GM18499 (cell line): ENCODE measurements around the gene ZG16B.

ENCODE experiments used
- ATAC-seq: cut with Tn5 transposase; IDR thresholded peaks from one replicate; pipeline ENCODE4 v1.9.1; 2021; ENCODE audit warnings: moderate number of reproducible peaks; ENCODE audit not compliant: insufficient read depth, unreplicated experiment

Gene ZG16B

GRCh38 chr16:2841606-2842339, 11.7 kb downstream of the ZG16B start:
- no peak for ATAC-seq

DNA sequence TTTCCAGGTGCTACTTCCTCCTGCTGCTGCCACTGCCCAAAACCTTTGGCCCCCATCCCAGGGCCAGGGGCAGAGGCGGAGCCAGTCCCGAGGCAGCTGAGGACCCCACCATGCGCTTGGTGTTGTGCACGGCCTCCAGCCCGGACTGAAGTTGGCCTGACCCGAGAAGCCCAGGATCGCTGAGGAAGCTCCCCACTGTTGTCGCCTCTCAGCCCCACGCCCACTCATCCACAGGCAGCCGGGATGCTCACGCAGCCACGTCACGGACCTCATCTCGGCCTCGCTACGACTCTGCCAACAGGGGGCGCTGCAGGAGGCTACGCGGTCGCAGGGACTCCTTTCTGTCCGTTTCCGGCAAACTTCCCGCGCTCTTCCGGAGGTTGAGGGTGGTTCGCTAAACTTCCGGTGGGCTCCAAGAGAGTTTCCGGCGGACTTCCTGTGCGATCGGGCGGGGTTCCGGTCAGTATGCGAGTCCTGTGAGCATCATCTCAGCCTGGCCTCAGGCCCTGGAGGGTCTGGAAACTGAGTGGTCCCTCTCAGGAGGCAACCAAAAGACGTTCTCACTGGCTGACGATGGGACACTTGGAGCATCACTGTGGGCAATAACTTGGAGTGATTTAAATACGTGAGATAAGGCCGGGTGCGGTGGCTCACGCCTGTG, 12.4 kb downstream of the ZG16B start:
- ATAC-seq: no peak

DNA sequence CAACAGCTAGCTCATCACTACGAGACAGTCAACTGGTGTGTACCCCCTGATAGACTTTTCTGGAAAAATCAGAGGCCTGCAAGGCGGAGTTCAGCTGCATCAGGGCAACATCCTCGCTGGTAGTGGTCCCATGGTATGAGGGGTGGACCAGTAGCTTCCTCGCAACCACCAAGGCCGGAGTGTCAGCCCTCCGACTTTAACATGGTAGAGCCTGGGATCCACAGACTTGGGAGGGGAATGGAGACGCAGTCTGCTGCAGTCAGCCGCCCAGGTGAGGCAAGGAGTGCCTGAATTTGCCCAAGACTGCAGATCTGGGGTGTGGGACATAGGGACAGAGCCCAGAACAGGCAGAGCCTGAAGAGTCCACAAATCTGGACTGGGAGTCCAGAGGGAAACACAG, 13.4 kb downstream of the ZG16B start:
- no peak for ATAC-seq

- ATAC-seq: no peak
Measured at GRCh38 chr16:2845116-2845515, 15.0 kb downstream of the ZG16B start.

DNA sequence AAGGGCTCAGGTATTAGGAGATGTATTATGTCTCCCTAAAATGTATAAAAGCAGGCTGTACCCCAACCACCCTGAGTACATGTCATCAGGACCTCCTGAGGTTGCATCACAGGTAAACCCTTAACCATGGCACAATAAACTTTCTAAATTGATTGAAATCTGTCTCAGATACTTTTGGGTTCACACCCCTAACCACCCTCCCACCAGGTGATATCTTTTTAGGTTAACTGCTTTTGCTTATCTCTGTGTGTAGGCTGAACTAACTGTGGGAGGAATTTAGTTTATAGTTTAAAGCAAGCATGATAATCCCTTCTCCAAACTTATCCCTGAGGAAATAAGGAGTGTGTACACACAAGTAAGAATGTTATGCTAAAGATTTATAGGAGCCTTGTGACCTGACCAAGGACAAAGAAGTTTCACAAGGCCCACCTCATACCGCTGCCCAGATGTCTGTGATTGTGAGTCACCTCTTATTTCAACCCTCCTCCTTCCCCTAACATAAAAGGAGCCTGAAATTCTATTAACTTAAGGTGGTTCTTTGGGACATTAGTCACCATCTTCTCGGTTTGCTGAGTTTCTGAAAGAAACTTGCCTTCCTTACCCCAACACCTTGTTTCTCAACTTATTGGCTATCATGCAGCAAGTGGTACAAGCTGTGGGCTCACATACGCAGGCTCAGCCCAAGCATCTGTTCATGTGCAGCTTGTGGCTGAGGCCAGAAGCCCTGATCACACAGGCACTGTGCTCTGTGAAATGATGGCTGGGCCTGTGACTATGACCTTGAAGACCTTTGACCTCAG, 16.6 kb downstream of the ZG16B start:
- no peak for ATAC-seq

GRCh38 chr16:2848933-2849725, 19.0 kb downstream of the ZG16B start:
- no peak for ATAC-seq

DNA sequence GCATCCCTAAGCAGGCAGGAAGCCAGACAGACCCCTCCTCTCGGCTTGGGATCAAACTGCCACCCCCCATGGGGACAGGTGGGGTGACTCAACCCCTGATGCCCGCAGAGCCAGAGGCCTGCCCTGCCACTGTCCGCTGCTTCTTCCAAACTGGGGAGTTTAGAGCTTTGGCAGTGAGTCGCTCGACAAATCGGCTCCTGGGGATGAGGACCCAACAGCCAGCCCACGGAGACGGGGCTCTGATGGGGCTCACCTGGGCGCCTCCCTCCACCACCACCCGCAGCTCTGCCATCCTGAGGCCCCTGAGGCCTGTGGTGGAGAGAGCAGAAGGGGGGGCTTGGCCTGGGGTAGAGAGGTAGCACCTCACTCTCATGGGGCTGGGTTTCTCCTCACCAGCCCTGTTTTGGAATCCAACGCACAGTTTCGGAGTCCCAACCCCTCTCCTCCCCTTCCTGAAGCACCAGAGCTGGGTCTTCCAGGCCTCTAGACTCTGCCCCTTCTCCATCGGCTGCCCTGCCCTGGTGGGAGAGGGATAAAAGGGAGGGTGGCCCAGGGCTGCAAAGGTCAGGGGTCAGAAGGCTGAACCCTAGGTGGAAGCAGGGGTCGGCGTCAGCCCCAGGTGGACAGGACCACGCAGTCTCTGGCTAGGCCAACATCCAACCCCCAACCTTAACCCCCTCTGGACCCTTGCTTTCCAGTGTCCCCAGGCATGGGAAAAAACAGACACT, 22.1 kb downstream of the ZG16B start:
- no peak for ATAC-seq

GRCh38 chr16:2852731-2853507, 22.8 kb downstream of the ZG16B start:
- ATAC-seq: no peak

DNA sequence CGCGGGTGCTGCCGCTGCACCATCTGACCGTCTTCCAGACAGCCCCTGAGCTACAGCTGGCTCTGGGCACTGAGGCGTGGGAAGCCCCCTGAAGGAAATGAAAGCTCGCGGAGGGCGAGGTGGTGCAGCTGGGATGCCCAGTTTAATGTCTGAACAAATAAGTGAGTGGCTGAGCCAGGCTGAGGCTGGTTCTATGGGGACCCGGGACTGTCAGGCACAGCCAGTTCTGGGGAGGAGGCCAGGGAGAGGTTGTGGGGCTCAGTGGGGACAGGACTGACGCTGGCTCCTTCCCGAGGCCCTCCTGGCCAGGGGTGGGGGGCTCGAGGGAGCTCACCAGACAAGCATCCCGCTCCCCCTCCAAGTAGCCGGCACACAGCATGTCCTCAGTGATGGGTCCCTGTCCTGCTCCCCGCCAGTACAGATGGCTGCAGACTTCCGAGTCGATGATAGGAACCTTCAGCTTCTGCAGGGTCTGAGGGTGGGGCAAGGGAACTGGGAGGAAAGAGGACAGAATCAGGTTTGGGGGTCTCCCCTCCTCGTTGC, 23.5 kb downstream of the ZG16B start:
- no peak for ATAC-seq

DNA sequence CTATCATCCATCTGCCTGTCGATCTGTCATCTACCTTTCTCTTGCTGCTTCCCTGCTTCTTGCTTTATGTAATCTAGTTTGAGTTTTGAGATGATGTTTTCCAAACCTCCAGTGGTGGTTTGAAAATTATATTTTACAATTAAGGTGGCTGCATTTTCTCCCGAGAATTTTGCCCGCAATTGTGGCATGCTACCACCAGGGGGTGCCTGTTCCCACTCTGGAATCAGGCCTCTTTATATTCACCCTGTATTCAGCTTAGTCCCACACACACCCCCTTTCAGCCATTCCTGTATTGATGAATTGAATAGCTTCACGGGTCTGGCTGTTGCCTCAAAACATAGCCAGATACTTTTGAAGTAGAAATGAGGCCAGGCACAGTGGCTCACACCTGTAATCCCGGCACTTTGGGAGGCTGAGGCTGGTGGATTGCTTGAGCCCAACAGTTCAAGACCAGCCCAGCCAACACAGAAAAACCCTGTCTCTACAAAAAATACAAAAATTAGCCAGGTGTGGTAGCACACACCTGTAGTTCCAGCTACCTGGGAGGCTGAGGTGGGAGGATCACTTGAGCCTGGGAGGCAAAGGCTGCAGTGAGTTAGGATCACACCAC, 24.7 kb downstream of the ZG16B start:
- ATAC-seq: no peak

- no peak for ATAC-seq
Measured at GRCh38 chr16:2855536-2855935, 25.4 kb downstream of the ZG16B start.

DNA sequence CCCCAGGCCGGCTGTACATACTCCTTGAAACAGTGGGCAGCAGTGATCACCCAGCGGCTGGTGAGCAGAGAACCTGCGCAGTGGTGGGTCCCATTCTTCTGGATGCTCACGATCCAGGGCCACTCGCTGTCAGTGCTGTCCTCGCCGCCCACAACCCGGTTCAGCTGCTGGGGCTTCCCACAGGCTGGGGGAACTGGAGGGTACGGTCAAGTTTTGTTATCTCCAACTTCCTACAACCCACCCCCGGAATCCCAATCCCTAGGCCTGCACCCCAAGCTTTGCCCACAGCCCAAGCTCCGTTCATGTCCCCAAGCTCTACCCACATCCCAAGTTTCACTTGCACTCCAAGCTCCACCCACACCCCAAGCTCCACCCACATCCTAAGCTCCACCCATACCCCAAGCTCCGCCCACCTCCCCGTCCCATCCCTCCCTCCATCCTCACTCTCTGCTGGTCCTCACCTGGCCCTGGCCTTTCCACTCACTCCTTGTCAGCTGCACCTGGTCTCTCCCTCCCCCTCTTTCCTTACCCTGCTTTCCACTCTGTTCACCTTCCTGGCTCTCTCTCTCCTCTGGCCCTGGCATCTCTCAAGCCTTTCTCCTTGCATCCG, 26.1 kb downstream of the ZG16B start:
- no peak for ATAC-seq

GRCh38 chr16:2856686-2857450, 26.8 kb downstream of the ZG16B start:
- ATAC-seq: no peak

- ATAC-seq: no peak
Measured at GRCh38 chr16:2857451-2858244, 27.5 kb downstream of the ZG16B start, which contains the start of gene PRSS22. PRSS22 (minus strand) TSS chr16:2858170; CDS start chr16:2858104, 66 bp downstream.

GRCh38 chr16:2858245-2859025, 28.3 kb downstream of the ZG16B start:
- ATAC-seq: no peak
